ENCODE measurements around the gene NCR3LG1. TPM values are rescaled to one million over a fixed set of nuclear protein-coding genes. Genes with fewer than 3 reads are reported as not detected.

The NCR3LG1 gene
- total and polyA plus RNA-seq, 2 of the 8 experiments (the other 6 are each of a cell fraction or from before 2014, with no cell fraction given), result 0.68 to 1.9 TPM

DNA sequence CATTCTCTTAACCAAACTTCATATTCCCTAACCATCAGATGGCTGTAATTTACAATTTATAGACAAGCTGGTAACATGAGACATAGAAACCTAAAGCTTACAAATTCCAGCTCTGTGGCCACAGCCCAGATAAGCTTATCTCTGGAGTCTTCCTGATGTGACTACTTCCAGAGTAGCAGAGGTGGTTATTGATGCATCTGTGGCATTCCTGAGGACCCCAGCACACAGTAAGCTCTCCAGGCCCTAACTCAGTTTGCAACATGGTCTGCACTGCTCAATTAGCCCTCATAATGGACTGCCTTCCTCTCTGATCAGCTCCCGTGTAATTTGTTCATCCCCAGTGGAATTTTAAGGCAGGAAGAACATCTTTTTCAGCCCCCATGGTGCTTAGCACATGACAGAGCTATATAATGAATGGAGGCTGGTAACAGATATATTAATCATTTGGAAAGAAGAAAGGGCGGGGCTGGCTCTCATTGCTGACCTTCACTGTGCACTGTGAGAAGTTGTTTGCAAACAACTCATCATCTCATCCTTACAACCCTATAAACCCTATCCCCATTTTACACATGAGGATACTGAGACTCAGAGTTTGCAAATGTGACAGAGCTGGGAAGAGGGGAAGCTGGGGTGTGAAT, 67.0 kb downstream of the NCR3LG1 start (continued):
- TF ChIP-seq HDAC2 (IDR thresholded peaks at IDR 0.05; ENCODE audit: borderline replicate concordance in 1 of 2, low read depth in 2 of 2, low read length in 2 of 2) (no peak), SP2 (IDR thresholded peaks at IDR 0.05; ENCODE audit: low read length) (no peak)

Data from H1 (cell line).